GM19023 (cell line): Measurements from ENCODE around the gene APC.

Experiments used
- ATAC-seq: cut with Tn5 transposase; IDR thresholded peaks from one replicate; pipeline ENCODE4 v1.9.1; 2021; ENCODE audit warnings: mild to moderate bottlenecking, moderate library complexity; ENCODE audit not compliant: unreplicated experiment

The APC gene

DNA sequence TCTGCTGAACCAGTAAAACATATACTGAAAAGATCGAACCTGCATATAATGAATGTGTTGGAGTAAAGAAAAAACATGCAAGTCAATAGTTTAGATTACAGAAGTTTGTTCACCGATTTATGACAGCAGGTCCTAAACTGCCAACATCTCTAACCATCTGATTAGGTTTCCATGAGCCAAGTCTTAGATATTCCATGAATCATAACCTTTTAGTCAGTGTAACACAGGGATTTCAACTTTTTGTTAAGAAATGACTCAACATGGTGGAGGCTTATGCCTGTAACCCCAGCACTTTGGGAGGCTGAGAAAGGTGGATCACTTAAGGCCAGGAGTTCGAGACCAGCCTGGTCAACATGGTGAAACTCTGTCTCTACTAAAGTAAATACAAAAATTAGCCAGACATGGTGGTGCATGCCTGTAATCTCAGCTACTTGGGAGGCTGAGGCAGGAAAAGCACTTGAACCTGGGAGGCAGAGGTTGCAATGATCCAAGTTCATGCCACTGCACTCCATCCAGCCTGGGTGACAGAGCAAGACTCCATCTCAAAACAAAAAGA is 38.7 kb downstream of the APC start:
- no peak for ATAC-seq

DNA sequence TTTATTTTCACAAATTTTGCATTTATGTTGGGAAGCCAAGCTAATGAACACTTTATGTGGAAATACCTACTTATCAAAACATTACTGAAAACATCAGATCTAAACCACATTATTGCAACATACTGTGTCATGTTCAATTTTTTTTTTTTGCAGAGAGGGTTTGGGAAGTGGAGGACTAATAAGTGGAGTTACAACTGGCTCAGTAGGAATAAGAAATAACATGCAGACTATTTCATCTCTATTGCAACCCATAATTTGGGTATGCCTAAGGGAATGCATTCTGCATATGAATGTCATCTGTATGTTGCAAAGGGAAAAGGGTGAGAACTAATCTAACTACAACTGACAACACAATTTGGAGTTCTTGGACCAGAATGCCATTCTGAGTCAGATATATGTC is 41.8 kb downstream of the APC start:
- no peak for ATAC-seq

DNA sequence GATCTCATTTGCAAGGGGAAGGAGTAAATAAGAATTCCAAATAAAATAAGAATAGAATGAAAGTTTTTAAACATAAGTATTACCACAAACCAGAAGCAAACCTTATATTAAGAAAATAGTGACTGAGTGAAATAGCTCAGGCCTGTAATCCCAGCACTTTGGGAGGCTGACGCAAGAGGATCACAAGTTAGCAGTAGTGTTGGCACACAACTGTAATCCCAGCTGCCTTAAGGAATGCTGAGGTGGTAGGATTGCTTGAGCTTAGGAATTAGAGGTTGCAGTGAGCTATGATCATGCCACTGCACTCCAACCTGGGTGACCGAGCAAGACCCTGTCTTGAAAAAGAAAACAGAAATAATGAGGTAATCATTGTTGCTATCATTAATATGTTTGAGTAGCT is 47.0 kb downstream of the APC start:
- ATAC-seq, result no peak

DNA sequence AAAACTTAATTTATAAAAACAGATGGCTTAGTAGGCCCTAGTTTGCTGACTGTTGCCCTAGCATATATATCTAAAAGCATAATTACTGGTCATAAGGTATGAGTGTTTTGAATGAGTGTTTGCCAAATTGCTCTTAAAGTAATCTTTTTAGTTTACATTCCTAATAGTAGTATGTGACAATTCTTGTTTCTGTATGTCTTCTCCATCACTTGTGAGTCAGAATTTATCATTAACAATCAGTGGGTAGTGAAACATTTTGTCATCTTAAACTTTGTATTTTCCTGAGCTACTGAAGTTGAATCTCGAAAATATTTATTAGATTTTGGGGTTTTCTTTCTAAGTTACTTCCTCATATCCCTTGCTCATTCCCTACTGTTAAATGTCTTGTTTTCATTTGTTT is 49.6 kb downstream of the APC start:
- no peak for ATAC-seq

DNA sequence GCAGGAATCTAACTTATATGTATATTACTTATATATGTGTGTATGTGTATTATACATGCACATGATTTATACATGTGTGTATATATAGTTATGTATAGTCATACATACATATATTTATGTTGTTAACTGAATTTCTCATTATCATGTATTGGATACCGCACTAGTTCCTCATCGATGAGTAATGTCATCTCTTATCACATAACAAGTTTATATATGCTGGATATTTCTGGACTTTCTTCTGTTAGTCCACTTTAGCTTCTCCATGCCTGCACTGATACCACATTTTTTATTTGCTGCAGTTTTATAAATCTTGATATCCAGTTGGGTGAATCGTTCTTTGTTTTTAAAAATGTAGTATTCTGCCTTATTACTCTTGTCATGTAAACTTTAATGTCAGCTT is 50.2 kb downstream of the APC start:
- no peak for ATAC-seq

DNA sequence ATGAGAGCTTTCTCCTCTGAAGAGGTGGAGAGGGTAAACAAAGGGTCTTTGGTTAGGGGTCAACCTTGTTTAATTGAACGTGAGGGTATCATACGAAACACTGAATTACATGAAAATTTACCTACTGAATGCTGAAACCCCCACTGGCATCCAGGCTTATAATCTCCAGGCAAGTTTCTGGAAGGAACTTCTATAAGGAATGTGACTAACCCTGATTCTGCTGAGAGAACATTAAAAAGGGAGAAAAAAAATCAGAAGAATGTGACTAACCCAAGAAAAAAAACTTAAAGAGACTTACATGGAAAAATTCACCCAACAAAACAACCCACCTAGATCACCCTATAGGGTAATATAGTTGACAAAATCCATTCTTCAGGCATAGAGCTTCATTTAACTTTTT is 55.5 kb downstream of the APC start:
- ATAC-seq, result no peak

DNA sequence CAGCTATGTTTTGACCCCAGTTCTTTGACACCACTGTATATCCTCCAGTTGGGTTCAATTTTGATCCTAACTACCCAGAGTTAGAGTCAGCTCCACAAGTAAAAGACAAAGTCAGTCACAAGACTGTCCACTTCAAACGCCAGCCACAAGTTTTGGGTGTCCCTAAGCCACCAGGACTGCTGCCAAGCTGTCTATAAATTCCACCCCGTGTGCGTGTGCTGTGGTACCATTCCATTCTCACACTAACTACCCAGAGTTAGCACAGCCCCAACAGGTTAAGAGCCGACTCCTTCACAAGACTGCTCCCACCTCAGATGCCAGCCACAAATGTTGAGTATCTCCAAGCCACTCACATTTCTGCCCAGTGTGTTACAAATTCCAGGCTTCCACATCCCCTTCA is 56.7 kb downstream of the APC start:
- no peak for ATAC-seq

DNA sequence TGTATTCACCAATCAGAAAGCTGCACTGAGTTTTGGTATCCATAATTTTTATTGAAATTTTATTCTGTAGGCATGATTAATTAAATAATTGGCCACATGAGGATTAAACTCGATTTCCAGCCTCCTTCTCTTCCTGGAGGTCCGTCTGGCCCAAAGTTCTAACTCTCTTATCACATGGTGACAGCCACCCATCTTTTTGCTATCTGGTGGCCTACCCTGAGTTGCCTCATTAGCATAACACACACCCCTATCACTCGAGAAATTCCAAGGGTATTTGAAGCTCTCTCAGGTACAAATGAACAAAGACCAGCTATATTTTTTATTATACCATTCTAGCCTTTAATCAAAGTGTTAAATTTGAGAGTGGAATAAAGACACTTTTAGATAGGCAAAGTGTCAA is 57.7 kb downstream of the APC start:
- ATAC-seq, result no peak

DNA sequence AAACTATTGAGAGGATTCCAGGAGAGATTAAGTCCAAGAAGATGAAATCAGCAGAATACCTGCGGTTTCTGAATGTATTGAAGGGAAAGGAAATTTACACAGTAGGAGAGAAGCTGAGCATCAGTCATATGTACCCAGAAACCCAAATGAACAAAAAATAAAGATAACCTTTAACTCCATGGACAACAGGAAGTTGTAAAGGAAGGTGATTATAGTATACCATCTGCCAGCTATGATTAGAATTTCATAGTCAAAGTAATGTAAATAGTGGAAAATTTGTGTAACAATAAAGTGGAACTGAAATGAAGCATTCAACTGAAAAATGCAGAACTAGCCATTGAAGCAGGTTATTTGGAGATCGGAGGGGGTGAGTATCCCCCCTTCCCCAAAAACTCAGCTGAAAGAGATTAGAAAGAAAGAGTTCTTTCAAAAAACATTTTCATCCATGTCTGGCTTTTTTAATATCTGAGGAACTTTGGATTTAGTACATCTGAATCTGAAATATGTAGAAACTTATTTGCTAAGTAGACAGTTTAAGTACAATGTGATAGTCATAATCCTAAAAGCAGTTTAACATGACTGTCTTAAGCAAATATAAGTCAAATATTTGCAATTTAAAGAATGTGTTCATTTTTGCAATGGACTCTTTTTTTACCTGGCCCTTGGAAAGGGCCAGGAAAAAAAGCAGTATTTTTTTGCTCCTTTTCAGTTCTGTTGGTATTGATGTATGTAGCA is 58.4 kb downstream of the APC start:
- no peak for ATAC-seq

DNA sequence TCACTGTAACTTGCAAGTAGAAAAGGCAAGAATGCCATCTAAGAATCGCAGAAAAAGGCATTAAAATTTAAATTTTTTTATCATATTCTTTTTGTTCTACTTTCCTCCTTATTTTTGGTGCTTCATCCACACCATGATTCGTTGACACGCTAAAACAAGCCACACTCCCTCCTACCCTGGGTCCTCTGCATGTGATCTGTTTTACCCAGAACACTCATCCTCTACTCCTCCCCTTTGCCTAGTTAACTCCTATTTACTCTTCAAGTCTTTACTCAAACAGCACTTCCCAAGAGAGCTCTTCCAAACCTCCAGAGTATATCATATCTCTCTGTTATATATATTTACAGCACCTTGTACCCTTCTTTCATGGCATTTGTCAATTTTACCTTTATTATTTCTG is 62.0 kb downstream of the APC start:
- no peak for ATAC-seq

DNA sequence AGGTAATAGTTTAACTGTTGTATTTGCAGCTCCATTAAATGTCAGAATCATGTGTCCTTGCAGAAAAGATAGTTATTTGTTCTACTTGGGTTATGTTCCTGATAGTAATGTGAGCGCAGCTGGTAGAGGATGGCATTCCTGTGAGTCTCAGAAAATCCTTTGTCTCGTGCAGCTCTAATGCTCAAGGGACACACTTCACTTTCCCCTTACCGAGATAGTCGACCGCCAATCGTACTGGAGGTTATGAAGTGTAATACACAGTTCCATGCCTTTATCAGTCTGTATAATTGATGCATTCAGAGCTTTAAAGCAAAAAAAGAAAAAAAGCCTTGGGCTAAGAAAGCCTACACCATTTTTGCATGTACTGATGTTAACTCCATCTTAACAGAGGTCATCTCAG is 63.2 kb downstream of the APC start:
- no peak for ATAC-seq

DNA sequence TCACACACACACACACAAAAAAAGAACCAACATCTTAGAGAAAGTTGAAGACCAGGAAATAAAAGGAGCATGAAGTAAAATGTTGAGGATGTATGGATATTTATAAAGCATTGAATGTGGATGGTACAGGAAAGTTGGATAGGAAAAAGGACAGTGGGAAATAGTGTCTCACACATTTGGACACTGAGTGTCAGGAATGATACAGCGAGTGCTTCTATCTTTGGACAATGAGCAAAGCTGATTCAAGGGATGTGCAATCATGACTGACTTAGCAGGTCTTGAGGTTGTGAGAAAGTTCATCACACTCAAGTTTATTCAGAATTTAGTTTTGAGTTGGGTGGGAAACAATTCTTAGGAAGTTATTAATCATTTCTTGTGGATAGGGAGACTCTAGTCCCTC is 73.3 kb downstream of the APC start:
- no peak for ATAC-seq

DNA sequence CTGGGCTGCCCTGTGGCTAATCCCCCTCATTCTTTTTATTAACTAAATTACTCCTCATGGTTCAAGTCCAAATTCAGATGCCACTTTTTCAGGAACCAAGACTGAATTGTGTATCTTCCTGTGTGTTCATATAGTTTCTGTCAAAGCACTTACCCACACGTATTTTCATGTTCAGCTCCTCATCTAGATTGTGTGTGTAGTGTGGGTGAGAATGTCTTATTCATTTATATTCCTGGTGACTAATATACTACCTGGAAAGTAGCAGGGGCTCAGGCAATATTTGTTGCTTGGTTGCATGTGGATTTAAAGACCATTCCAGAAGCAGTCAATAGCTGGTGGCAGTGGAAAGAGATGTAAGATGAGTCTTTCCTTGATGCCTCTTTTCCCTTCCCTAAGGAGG is 74.9 kb downstream of the APC start:
- ATAC-seq, result no peak

DNA sequence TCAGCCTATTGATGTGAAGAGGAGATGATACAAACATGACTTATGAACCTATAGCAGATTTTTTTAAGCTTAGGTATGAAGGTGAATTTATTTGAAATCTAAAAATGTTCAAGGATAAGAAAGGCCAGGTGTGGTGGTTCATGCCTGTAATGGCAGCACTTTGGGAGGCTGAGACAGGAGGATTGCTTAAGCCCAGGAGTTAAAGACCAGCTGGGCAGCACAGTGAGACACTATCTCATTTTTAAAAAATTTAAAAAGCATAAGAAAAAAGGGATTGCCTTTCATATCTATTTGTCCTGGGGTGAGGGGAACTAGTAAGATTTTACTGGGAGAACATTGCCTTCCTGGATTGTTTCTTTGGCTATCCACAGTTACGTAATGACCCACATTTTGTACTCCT is 82.6 kb downstream of the APC start:
- no peak for ATAC-seq

DNA sequence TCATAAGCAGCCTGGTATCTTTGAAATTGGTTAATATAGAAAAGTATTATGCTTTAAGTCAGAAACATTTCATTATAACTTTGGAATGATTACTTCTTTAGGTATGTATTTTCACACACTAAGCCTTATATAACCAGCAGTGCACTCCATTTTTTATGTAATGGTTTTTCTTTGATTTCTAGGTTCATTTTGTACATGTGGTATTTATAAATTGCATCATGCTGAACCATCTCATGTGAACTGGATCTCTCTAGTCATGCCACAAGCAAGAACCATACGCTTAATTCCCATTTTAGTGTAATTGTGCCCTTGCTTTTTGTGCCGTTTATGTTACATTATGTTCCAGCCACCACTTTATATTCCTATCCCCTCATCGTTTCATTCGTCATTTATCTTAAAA is 84.8 kb downstream of the APC start:
- no peak for ATAC-seq

DNA sequence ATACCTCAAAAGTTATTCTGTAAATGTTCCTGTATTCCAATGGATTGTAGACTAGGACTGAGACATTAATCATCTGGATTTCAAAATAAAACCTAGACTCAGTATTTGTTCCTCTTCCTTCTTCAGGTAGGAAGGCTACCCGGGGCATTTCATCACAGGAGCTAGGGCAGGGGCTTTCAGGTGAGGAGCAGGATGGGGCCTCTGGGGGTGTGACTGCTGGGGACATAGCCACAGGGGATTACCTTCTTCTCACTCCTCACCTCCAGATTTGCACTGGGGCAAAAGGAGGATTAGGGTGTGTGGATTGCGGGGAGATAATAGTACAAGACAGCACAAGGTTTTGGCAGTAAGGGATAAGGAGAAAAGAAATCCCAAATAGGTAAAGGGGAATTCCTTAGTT is 85.5 kb downstream of the APC start:
- ATAC-seq, result no peak

DNA sequence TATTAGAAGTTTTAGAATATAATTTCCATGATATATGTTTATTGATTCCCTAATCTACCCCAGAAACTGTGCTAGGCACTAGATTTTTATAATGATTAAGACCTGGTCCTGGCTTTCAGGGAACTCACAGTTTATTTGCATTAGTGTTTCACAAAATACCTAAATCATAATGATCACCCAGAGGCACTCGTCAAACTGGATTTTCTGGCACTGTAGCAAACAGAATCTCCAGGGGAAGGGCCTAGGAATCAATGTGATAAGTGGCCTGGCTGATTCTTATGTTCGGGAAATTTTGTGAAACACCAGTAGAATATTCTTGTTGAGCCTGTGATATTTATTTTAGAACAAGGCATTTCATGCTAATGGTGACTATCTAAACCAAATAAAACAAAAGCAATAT is 86.0 kb downstream of the APC start:
- ATAC-seq, result no peak

DNA sequence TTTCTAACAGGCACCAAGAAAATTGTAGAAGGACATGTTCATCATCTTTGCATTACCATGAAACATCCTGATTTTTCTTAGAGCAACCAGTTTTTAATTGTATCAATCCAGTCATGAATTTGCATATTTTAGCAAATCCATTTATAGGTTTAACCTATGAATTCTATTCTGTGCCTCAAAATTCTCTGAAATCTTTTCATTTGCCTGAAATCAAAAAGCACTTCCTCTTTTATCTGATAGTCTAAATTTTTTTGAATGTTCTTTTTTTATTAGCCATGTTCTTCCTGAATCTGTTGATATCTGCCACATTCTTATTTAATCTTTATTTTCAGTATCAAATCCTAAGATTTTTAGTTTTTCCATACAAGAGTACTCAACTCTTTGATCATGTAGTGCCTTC is 86.5 kb downstream of the APC start:
- ATAC-seq, result no peak

DNA sequence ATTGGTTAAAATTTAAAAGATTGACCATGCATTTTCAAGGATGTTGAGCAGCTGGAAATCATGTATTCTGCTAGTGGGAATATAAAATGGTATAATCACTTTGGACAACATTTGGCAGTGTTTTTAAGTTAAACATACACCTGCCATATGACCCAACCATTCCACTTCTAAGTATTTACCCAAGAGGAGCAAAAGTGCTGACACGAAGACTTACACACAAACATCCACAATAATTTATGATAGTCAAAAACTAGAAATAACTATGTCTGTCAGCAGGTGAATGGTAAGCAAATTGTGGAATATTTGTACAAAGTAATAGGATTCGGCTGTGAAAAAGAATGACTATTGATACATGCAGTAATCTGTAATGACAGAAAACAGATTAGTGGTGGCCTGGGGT is 92.7 kb downstream of the APC start:
- ATAC-seq, result no peak

DNA sequence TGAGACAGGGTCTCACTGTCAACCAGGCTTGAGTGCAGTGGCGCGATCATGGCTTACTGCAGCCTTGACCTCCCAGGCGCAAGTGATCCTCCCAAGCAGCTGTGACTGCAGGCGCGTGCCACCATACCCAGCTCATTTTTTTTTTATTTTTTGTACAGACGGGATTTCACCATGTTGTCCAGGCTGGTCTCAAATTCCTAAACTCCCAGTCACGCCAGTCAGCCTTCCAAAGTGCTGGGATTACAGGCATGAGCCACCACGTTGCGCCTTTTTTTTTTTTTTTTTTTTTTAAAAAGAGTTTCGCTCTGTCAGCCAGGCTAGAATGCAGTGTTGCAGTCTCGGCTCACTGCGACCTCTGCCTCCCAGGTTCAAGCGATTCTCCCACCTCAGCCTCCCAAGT is 96.3 kb downstream of the APC start:
- ATAC-seq, result no peak

DNA sequence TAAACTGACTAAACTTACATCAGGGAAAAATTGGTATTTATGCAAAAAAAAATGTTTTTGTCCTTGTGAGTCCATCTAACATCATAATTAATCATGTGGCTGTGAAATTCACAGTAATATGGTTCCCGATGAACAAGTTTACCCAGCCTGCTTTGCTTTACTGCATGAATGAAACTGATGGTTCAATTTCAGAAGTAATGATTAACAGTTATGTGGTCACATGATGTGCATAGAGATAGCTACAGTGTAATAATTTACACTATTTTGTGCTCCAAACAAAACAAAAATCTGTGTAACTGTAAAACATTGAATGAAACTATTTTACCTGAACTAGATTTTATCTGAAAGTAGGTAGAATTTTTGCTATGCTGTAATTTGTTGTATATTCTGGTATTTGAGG is 106.8 kb downstream of the APC start:
- ATAC-seq, result no peak

DNA sequence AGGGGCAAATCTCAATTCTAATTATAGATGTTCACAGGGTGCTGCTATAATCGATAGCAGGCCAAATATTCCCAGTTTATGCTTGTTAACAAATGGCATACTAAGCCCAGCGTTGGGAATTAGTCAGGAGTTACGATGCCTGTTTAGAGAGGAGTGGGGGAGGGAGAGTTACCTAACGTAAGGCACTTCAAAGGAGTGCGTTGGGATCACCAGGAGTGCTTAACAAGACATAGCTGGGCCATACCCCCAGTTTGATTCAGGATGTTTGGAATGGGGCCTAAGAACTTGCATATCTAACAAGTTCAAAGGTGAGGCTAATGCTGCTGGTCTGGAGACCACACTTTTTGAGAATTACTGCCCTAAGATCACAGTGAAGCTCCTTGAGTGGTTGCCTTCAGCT is 108.9 kb downstream of the APC start:
- no peak for ATAC-seq

DNA sequence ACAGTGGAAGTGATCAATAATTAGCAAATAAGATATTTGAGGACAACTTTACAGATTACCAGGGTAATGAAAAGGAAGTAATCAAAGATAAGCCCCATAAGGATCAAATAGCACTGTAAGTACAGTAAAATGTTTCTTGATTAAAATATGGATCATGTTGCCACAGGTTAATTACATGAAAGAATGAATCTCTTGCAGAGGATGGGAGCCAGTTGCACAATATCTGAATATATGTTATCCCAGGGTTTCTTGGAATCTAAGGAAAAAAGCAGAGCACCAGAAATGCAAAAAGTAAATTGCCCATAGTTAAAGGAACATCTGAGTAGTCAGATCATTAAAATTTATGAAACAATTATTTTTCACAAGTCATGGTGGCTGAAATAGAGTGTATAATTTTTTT is 109.6 kb downstream of the APC start:
- no peak for ATAC-seq
